Activated gamma-delta T cell treated with Interleukin-2 at 50 U/mL for 16 hours (primary cell): ENCODE measurements around the gene HOMER2.
"Not testable (repeated sequence)": the region's sequence is repeated elsewhere in the genome, so short reads cannot be mapped to it uniquely, and the experiment has no call there.

Experiments used
- DNase-seq: peaks from one replicate; pipeline ENCODE4 v3.0.0-alpha.2; 2020

Gene HOMER2

GRCh38 chr15:82830427-82831173 is 121.9 kb downstream of the HOMER2 start:
- no peak for DNase-seq

- no peak for DNase-seq
Observed at GRCh38 chr15:82829234-82829633, 123.3 kb downstream of the HOMER2 start.

- no peak for DNase-seq
Observed at GRCh38 chr15:82828075-82828474, 124.4 kb downstream of the HOMER2 start.

- DNase-seq: no peak
Observed at GRCh38 chr15:82823049-82823448, 129.5 kb downstream of the HOMER2 start.

GRCh38 chr15:82821851-82822250 is 130.7 kb downstream of the HOMER2 start:
- not testable (repeated sequence) for DNase-seq

- DNase-seq: not testable (repeated sequence)
Observed at GRCh38 chr15:82821396-82821795, 131.1 kb downstream of the HOMER2 start.

- no peak for DNase-seq
Observed at GRCh38 chr15:82820128-82820527, 132.4 kb downstream of the HOMER2 start.

GRCh38 chr15:82812994-82813393 is 139.5 kb downstream of the HOMER2 start:
- no peak for DNase-seq

GRCh38 chr15:82810890-82811426 is 141.6 kb downstream of the HOMER2 start:
- DNase-seq: peak; percentile 34

GRCh38 chr15:82810061-82810889 is 142.2 kb downstream of the HOMER2 start:
- peak; percentile 8 for DNase-seq

- peak; percentile 93 for DNase-seq
Observed at GRCh38 chr15:82809308-82810060, 143.0 kb downstream of the HOMER2 start, which contains the start of gene WHAMM. WHAMM (plus strand) TSS chr15:82809628; CDS start chr15:82809727, 99 bp downstream.

- no peak for DNase-seq
Observed at GRCh38 chr15:82808634-82809041, 143.9 kb downstream of the HOMER2 start.

- DNase-seq: no peak
Observed at GRCh38 chr15:82807920-82808633, 144.4 kb downstream of the HOMER2 start.

GRCh38 chr15:82805994-82806406 is 146.5 kb downstream of the HOMER2 start, which contains the start of gene FSD2:
FSD2 (minus strand) TSS chr15:82806069; CDS start chr15:82787390, 18,679 bp downstream.
- DNase-seq: no peak

- DNase-seq: no peak
Observed at GRCh38 chr15:82804575-82804949, 148.0 kb downstream of the HOMER2 start.

- no peak for DNase-seq
Observed at GRCh38 chr15:82803793-82804574, 148.5 kb downstream of the HOMER2 start.

- no peak for DNase-seq
Observed at GRCh38 chr15:82802497-82802896, 150.0 kb downstream of the HOMER2 start.

GRCh38 chr15:82799183-82799841 is 153.2 kb downstream of the HOMER2 start:
- no peak for DNase-seq
